ENCODE data around the gene RTN4RL2.

DNA sequence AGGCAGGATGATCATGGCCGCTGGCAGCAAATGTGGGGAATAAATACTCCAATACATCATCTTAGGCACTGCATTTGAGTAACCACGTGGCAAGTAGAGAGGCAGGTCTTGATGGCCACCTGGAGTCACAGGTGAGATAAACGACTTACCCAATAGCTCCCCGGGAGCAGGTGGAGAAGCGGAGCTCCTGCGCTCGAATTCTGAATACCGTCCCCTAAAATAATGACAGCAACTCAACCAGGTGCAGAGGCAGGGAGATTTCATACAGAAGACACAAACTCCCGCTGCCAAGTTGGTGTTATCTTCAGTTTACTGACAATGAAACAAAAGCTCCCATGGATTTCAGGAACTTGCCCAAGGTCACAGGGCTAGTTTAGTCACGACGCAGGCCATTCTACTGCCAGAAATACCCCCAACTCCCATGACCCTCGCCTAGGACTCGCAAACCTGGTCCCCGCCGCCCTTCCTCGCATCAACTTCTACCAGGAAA, 33.8 kb upstream of the RTN4RL2 start:
- TF ChIP-seq POLR2AphosphoS5 (IDR thresholded peaks at IDR 0.05; ENCODE audit: low read depth, low read length) (no peak), CTCF (IDR thresholded peaks at IDR 0.05) (no peak)
